HEK293 (cell line): ENCODE results near the gene TMEM135.

Experiments used
- CTCF ChIA-PET: fragments of 350-600 bp; formaldehyde crosslinking; extraction: SDS; loops from one replicate; lab custom pipeline; 2021; ENCODE audit warnings: antibody characterized with exemption; lab: Yijun Ruan, JAX
- POLR2A ChIA-PET: fragments of 300-600 bp; formaldehyde crosslinking; extraction: SDS; loops from one replicate; lab custom pipeline; 2020; ENCODE audit warnings: antibody characterized with exemption, inconsistent platforms; lab: Yijun Ruan, JAX
- H3K27ac ChIP-seq: fragments of 200-500 bp; sonication (Bioruptor generic); 2 replicates; pipeline ENCODE4 v1.5.1; 2014; ENCODE audit warnings: low read depth, low read length, control low read depth, inconsistent platforms; ENCODE audit errors: extremely low read depth
- H3K36me3 ChIP-seq, 2 experiments: fragments of 200-500 bp in 1 of 2; sonication (Bioruptor generic) in 1 of 2; 1 replicate in 1 of 2; 2 replicates in 1 of 2; pipeline ENCODE4 v1.5.1; 2014 to 2017; ENCODE audit warnings: inconsistent platforms in 2 of 2, low read length in 2 of 2; ENCODE audit not compliant: control insufficient read depth in 2 of 2, insufficient read depth in 1 of 2
- H3K4me1 ChIP-seq: fragments of 200-500 bp; sonication (Bioruptor generic); 2 replicates; pipeline ENCODE4 v1.5.1; 2014; ENCODE audit warnings: mild to moderate bottlenecking, low read length, inconsistent platforms; ENCODE audit not compliant: control insufficient read depth, insufficient read depth
- H3K4me3 ChIP-seq: 2 replicates; pipeline ENCODE4 v1.5.1; 2011; ENCODE audit warnings: low read depth, mild to moderate bottlenecking, control low read depth, low read length, moderate library complexity
- H3K9me3 ChIP-seq: fragments of 200-500 bp; sonication (Bioruptor generic); 2 replicates; pipeline ENCODE4 v1.5.1; 2014; ENCODE audit warnings: low read depth, low read length, inconsistent platforms; ENCODE audit not compliant: control insufficient read depth, insufficient read depth
- GFI1B ChIP-seq: fragments of 450-650 bp; formaldehyde crosslinking; IDR thresholded peaks from 2 replicates; pipeline ENCODE4 v1.5.1; 2016; ENCODE audit warnings: missing biosample characterization, missing genetic modification characterization
- KLF1 ChIP-seq: fragments of 450-650 bp; formaldehyde crosslinking; IDR thresholded peaks from 2 replicates; pipeline ENCODE4 v1.5.1; 2016; ENCODE audit warnings: missing biosample characterization, missing genetic modification characterization
- SCRT1 ChIP-seq: fragments of 450-650 bp; formaldehyde crosslinking; IDR thresholded peaks from 2 replicates; pipeline ENCODE4 v1.5.1; 2016; ENCODE audit warnings: missing biosample characterization, missing genetic modification characterization, borderline replicate concordance
- SP2 ChIP-seq: fragments of 450-650 bp; formaldehyde crosslinking; IDR thresholded peaks from 2 replicates; pipeline ENCODE4 v1.5.1; 2016; ENCODE audit warnings: missing biosample characterization, missing genetic modification characterization
- SP7 ChIP-seq: fragments of 450-650 bp; formaldehyde crosslinking; IDR thresholded peaks from 2 replicates; pipeline ENCODE4 v1.5.1; 2016; ENCODE audit warnings: missing biosample characterization, missing genetic modification characterization
- TRIM28 ChIP-seq: IDR thresholded peaks from 2 replicates; pipeline ENCODE4 v1.6.1; 2011; ENCODE audit warnings: low read length, control low read depth, borderline replicate concordance
- ZBTB49 ChIP-seq: fragments of 450-650 bp; formaldehyde crosslinking; IDR thresholded peaks from 2 replicates; pipeline ENCODE4 v1.5.1; 2016; ENCODE audit warnings: missing biosample characterization, missing genetic modification characterization, low read depth
- ZBTB8A ChIP-seq: fragments of 450-650 bp; formaldehyde crosslinking; IDR thresholded peaks from 2 replicates; pipeline ENCODE4 v1.5.1; 2016; ENCODE audit warnings: missing biosample characterization, missing genetic modification characterization
- ZNF24 ChIP-seq: fragments of 450-650 bp; formaldehyde crosslinking; IDR thresholded peaks from 2 replicates; pipeline ENCODE4 v1.5.1; 2016; ENCODE audit warnings: missing biosample characterization, missing genetic modification characterization
- ZNF366 ChIP-seq: fragments of 450-650 bp; formaldehyde crosslinking; conservative IDR thresholded peaks from 2 replicates; pipeline ENCODE4 v1.5.1; 2016; ENCODE audit warnings: missing biosample characterization, missing genetic modification characterization
- ZNF394 ChIP-seq: fragments of 450-650 bp; formaldehyde crosslinking; IDR thresholded peaks from 2 replicates; pipeline ENCODE4 v1.5.1; 2016; ENCODE audit warnings: missing biosample characterization, missing genetic modification characterization, mild to moderate bottlenecking, moderate library complexity, borderline replicate concordance
- ZNF510 ChIP-seq: fragments of 450-650 bp; formaldehyde crosslinking; IDR thresholded peaks from 2 replicates; pipeline ENCODE4 v1.5.1; 2018; ENCODE audit warnings: mild to moderate bottlenecking, missing genetic modification characterization, missing biosample characterization; ENCODE audit not compliant: insufficient replicate concordance
- ZNF521 ChIP-seq: fragments of 450-650 bp; formaldehyde crosslinking; IDR thresholded peaks from 2 replicates; pipeline ENCODE4 v1.5.1; 2017; ENCODE audit warnings: missing biosample characterization, mild to moderate bottlenecking, missing genetic modification characterization
- ZNF610 ChIP-seq: fragments of 450-650 bp; formaldehyde crosslinking; IDR thresholded peaks from 2 replicates; pipeline ENCODE4 v1.5.1; 2016; ENCODE audit warnings: missing biosample characterization, missing genetic modification characterization, borderline replicate concordance
- ZNF660 ChIP-seq: fragments of 450-650 bp; IDR thresholded peaks from 2 replicates; pipeline ENCODE4 v1.5.1; 2018; ENCODE audit warnings: missing biosample characterization, mild to moderate bottlenecking, missing genetic modification characterization
- ZSCAN16 ChIP-seq: fragments of 450-650 bp; formaldehyde crosslinking; IDR thresholded peaks from 2 replicates; pipeline ENCODE4 v1.5.1; 2016; ENCODE audit warnings: missing biosample characterization, missing genetic modification characterization

Gene TMEM135

GRCh38 chr11:87304412-87304811 lies 266.7 kb downstream of the TMEM135 start:
- Histone ChIP-seq H3K27ac (no peak overlapping the region), H3K36me3 (no peaks in the 10 kb centered on the region), H3K9me3 (no peaks in the 10 kb centered on the region), H3K4me1 (no peaks in the 10 kb centered on the region), H3K4me3 (no peak overlapping the region)
- CTCF ChIA-PET, result interaction anchor here (0.7 kb wide), 1 partner anchor 328 kb away, joined by 3 read pairs; no protein-coding TSS in a partner anchor
- TF ChIP-seq ZNF510 (tag by site-specific recombination) (no peak), KLF1 (tag by site-specific recombination) (no peak), ZBTB8A (tag by site-specific recombination) (no peak), ZNF660 (tag by site-specific recombination) (no peak), ZBTB49 (tag by site-specific recombination) (no peak)
- POLR2A ChIA-PET, result no interaction called here

- POLR2A ChIA-PET, result no interaction called here
- Histone ChIP-seq H3K4me1 (no peaks in the 10 kb centered on the region), H3K36me3 (no peaks in the 10 kb centered on the region), H3K4me3 (no peak overlapping the region), H3K27ac (no peak overlapping the region), H3K9me3 (no peaks in the 10 kb centered on the region)
- TF ChIP-seq ZNF366 (tag by site-specific recombination) (no peak), SCRT1 (tag by site-specific recombination) (peak; percentile 64; the same call in 1 of the 2 replicates)
- CTCF ChIA-PET, result interaction anchor here (0.7 kb wide), 1 partner anchor 117 kb away, joined by 3 read pairs; no protein-coding TSS in a partner anchor
These were observed 268.6 kb downstream of the TMEM135 start for GRCh38 chr11:87306262-87306851.

GRCh38 chr11:87307101-87307500 lies 269.4 kb downstream of the TMEM135 start:
- Histone ChIP-seq H3K27ac (no peak overlapping the region), H3K4me1 (no peaks in the 10 kb centered on the region), H3K9me3 (no peaks in the 10 kb centered on the region), H3K4me3 (no peak overlapping the region), H3K36me3 (no peaks in the 10 kb centered on the region)
- TF ChIP-seq SP7 (tag by site-specific recombination), result no peak
- CTCF ChIA-PET, result interaction anchor here (0.7 kb wide), 1 partner anchor 116 kb away, joined by 3 read pairs; no protein-coding TSS in a partner anchor
- POLR2A ChIA-PET, result no interaction called here

- Histone ChIP-seq H3K9me3 (no peaks in the 10 kb centered on the region), H3K27ac (no peak overlapping the region), H3K4me1 (no peaks in the 10 kb centered on the region), H3K36me3 (no peaks in the 10 kb centered on the region), H3K4me3 (no peak overlapping the region)
- TF ChIP-seq TRIM28 (no peak), ZNF24 (tag by site-specific recombination) (no peak), GFI1B (tag by site-specific recombination) (no peak), ZNF521 (no peak), SP2 (no peak), ZNF394 (tag by site-specific recombination) (no peak), ZSCAN16 (tag by site-specific recombination) (no peak), ZNF610 (no peak)
- ChIA-PET CTCF (no interaction called here), POLR2A (no interaction called here)
These were observed 277.5 kb downstream of the TMEM135 start for GRCh38 chr11:87315229-87315628.
